Measurements from ENCODE around the gene RAI2.

DNA sequence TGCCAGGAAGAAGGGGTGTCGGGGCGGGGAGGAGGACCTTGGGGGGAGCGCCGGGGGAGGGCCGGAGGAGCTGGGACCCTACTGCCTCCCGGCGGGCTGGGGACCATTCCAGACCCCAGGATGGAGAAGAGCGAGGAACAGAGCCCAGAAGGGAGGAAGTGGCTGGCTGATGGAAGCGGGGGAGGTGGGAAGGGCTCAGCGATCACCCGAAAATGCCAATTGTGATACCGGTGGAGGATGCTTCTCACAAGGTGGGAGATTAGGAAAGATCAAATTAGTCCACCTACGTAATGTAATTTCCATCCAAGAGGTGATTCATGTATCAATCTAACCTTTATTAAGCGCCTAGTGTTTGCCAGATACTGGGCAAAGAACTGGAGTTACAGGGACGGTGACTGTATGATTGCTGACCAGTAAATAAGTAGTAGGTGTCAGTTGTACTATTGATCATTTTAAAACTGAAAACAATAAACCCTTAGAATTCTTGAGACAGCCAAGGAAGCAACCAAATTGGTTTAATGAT is 452 bp upstream of the RAI2 start:
- no peak for TF ChIP-seq POLR2A (IDR thresholded peaks at IDR 0.05)
- TF ChIP-seq, protein P1, sequence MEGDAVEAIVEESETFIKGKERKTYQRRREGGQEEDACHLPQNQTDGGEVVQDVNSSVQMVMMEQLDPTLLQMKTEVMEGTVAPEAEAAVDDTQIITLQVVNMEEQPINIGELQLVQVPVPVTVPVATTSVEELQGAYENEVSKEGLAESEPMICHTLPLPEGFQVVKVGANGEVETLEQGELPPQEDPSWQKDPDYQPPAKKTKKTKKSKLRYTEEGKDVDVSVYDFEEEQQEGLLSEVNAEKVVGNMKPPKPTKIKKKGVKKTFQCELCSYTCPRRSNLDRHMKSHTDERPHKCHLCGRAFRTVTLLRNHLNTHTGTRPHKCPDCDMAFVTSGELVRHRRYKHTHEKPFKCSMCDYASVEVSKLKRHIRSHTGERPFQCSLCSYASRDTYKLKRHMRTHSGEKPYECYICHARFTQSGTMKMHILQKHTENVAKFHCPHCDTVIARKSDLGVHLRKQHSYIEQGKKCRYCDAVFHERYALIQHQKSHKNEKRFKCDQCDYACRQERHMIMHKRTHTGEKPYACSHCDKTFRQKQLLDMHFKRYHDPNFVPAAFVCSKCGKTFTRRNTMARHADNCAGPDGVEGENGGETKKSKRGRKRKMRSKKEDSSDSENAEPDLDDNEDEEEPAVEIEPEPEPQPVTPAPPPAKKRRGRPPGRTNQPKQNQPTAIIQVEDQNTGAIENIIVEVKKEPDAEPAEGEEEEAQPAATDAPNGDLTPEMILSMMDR (IDR thresholded peaks at IDR 0.05) = no peak

Data from testis (tissue), 2 donors.